ENCODE results near the gene KCNIP1. TPM values are rescaled to one million over a fixed set of nuclear protein-coding genes. Genes with fewer than 3 reads are reported as not detected.
A peak's percentile ranks its signal among the peaks of the same experiment; 100 is the strongest.

The KCNIP1 gene
- polyA plus RNA-seq, 1 donor (not counting 4 experiments of a cell fraction or from before 2014, with no cell fraction given): not detected

- no peak overlapping the region for H2AFZ ChIP-seq (ENCODE audit: control insufficient read depth, low read length)
- no peak overlapping the region for H3K9ac ChIP-seq (ENCODE audit: control insufficient read depth, extremely low read depth, insufficient read depth, low read length)
- no peaks in the 10 kb centered on the region for H3K9me1 ChIP-seq (ENCODE audit: control insufficient read depth, extremely low read depth, insufficient read depth, low read length)
- no peaks in the 10 kb centered on the region for H3K9me3 ChIP-seq (ENCODE audit: control insufficient read depth, low read depth, low read length)
- dilution Hi-C loops (cut with MboI; ENCODE audit: extremely low pct_ligation_motif_present, low sequenced_read_pairs): no loop called here
- H3K79me2 ChIP-seq (ENCODE audit: control insufficient read depth, insufficient read depth, low read length): no peaks in the 10 kb centered on the region
- no peak overlapping the region for H3K4me3 ChIP-seq (ENCODE audit: control insufficient read depth in 2 of 3, extremely low read depth in 1 of 3, insufficient read depth in 2 of 3, low read depth in 1 of 3, low read length in 3 of 3)
- H3K4me1 ChIP-seq (ENCODE audit: control insufficient read depth, extremely low read depth, insufficient read depth, low read length): peaks cover 3% of the 10 kb centered on the region
- no peaks in the 10 kb centered on the region for H3K36me3 ChIP-seq (ENCODE audit: control insufficient read depth in 2 of 2, extremely low read depth in 1 of 2, insufficient read depth in 2 of 2, low read length in 2 of 2)
- H3K27ac ChIP-seq (ENCODE audit: control insufficient read depth, insufficient read depth, low read length): no peak overlapping the region
- DNase-seq (ENCODE audit: low read depth, low spot score): peak; percentile 35
- H4K20me1 ChIP-seq (ENCODE audit: control insufficient read depth, extremely low read depth, insufficient read depth, low read length): no peaks in the 10 kb centered on the region
- no peaks in the 10 kb centered on the region for H3K27me3 ChIP-seq (ENCODE audit: control insufficient read depth, extremely low read depth, insufficient read depth, low read length)
- no peak overlapping the region for H3K4me2 ChIP-seq (ENCODE audit: control insufficient read depth, extremely low read depth, insufficient read depth, low read depth, low read length)
- FAIRE-seq: peak; percentile 68
- TF ChIP-seq CTCF (optimal IDR thresholded peaks at IDR 0.05 in 1 of 3, IDR thresholded peaks at IDR 0.05 in 1 of 3, conservative IDR thresholded peaks at IDR 0.05 in 1 of 3; ENCODE audit: extremely low read depth in 1 of 3, insufficient read depth in 2 of 3, low read length in 3 of 3): peak in 1 of 3 experiments; percentile 26
- TF ChIP-seq EZH2 (IDR thresholded peaks at IDR 0.05; ENCODE audit: low read length): no peak
These were observed 19.9 kb upstream of the KCNIP1 start for GRCh38 chr5:170483701-170484458.

GRCh38 chr5:170484459-170484831 lies 19.4 kb upstream of the KCNIP1 start:
- no peaks in the 10 kb centered on the region for H3K36me3 ChIP-seq (ENCODE audit: control insufficient read depth in 2 of 2, extremely low read depth in 1 of 2, insufficient read depth in 2 of 2, low read length in 2 of 2)
- FAIRE-seq: no peak

More at GRCh38 chr5:170484459-170484831, 19.4 kb upstream of the KCNIP1 start:
- H3K4me2 ChIP-seq (ENCODE audit: control insufficient read depth, extremely low read depth, insufficient read depth, low read depth, low read length): no peak overlapping the region
- H3K27me3 ChIP-seq (ENCODE audit: control insufficient read depth, extremely low read depth, insufficient read depth, low read length): no peaks in the 10 kb centered on the region
- H3K79me2 ChIP-seq (ENCODE audit: control insufficient read depth, insufficient read depth, low read length): no peaks in the 10 kb centered on the region
- no peak overlapping the region for H3K4me3 ChIP-seq (ENCODE audit: control insufficient read depth in 2 of 3, extremely low read depth in 1 of 3, insufficient read depth in 2 of 3, low read depth in 1 of 3, low read length in 3 of 3)
- no peak overlapping the region for H3K27ac ChIP-seq (ENCODE audit: control insufficient read depth, insufficient read depth, low read length)
- dilution Hi-C loops (cut with MboI; ENCODE audit: extremely low pct_ligation_motif_present, low sequenced_read_pairs): no loop called here
- no peak for TF ChIP-seq CTCF (optimal IDR thresholded peaks at IDR 0.05 in 1 of 3, IDR thresholded peaks at IDR 0.05 in 1 of 3, conservative IDR thresholded peaks at IDR 0.05 in 1 of 3; ENCODE audit: extremely low read depth in 1 of 3, insufficient read depth in 2 of 3, low read length in 3 of 3)
- TF ChIP-seq EZH2 (IDR thresholded peaks at IDR 0.05; ENCODE audit: low read length): no peak
- DNase-seq (ENCODE audit: low read depth, low spot score): no peak
- no peaks in the 10 kb centered on the region for H3K9me3 ChIP-seq (ENCODE audit: control insufficient read depth, low read depth, low read length)
- no peak overlapping the region for H2AFZ ChIP-seq (ENCODE audit: control insufficient read depth, low read length)
- H3K9me1 ChIP-seq (ENCODE audit: control insufficient read depth, extremely low read depth, insufficient read depth, low read length): no peaks in the 10 kb centered on the region
- no peak overlapping the region for H3K9ac ChIP-seq (ENCODE audit: control insufficient read depth, extremely low read depth, insufficient read depth, low read length)
- peaks cover 3% of the 10 kb centered on the region for H3K4me1 ChIP-seq (ENCODE audit: control insufficient read depth, extremely low read depth, insufficient read depth, low read length)
- no peaks in the 10 kb centered on the region for H4K20me1 ChIP-seq (ENCODE audit: control insufficient read depth, extremely low read depth, insufficient read depth, low read length)

All from keratinocyte (primary cell).